H4 (cell line): ENCODE results near the gene SLC8B1. TPM values are rescaled to one million over a fixed set of nuclear protein-coding genes. Genes with fewer than 3 reads are reported as not detected.

Experiments
- DNase-seq: peaks from one replicate; pipeline ENCODE4 v3.0.0-alpha.2; 2015; ENCODE audit warnings: low spot score
- total RNA-seq: library from RNA; depleted of rRNA; stranded (reverse); fragments of >200 nt; shearing (Covaris generic); gene quantifications from 2 replicates; pipeline ENCODE4 v1.2.3, GENCODE V29; 2014; rRNA removed

Gene SLC8B1
- total RNA-seq, result 7.0 and 14.2 TPM in 2 replicates

- no peak for DNase-seq
These were observed at the start of gene SLC8B1 for GRCh38 chr12:113334786-113335539. SLC8B1 (minus strand) TSS chr12:113335109; CDS start chr12:113332878, 2,231 bp downstream.

DNA sequence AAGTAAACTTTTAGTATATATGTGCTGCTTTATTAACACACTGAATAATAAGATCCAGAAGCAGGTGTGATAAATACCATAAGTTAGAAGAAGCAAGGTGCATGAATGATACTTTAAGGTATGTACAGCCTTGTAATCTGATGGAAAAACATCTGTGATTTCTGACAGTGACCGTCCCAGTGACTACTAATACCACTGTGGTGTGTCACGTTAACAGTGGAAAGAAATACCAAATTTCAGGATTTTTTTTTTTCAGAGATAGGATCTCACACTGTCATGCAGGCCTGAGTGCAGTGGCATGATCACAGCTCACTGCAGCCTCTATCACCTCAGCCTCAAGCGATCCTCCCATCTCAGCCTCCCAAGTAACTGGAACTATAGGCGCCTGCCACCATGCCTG is 47.3 kb upstream of the SLC8B1 start:
- no peak for DNase-seq

DNA sequence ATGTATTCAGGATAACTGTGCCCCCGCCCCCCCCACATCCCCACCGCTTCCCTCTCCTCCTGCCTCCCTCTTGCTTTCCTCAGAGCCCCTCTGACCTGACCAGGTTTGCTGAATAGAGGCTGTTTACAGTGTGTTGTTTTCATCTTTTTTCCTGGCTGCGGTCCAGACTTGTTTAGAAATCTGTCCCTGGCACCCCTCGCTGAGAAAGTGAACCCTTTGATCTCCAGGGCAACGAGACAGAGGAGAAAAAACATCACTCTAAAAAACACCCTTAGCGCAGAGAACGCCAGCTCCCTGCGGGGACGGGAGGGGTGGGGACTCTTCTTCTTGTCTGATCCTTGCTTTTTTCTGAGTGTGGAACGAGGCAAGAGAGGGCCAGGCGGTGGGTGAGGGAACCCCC is 46.3 kb upstream of the SLC8B1 start:
- DNase-seq, result no peak

DNA sequence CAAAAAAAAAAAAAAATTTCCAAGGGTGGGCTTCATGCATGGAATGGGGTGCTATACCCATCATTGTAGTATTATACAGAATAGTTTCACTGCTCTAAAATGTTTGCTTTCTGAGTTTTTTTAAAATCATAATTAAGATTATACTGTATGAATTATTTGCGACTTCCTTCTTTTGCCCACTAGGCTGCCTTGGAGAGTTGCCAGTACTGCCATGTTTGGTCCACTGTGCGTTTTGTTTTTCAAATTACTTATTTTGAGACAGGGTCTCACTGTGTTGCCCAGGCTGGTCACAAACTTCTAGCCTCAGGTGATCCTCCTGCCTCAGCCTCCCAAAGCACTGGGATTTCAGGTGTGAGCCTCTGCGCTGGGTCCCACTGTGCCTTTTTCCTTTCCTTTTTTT is 43.4 kb upstream of the SLC8B1 start:
- no peak for DNase-seq

DNA sequence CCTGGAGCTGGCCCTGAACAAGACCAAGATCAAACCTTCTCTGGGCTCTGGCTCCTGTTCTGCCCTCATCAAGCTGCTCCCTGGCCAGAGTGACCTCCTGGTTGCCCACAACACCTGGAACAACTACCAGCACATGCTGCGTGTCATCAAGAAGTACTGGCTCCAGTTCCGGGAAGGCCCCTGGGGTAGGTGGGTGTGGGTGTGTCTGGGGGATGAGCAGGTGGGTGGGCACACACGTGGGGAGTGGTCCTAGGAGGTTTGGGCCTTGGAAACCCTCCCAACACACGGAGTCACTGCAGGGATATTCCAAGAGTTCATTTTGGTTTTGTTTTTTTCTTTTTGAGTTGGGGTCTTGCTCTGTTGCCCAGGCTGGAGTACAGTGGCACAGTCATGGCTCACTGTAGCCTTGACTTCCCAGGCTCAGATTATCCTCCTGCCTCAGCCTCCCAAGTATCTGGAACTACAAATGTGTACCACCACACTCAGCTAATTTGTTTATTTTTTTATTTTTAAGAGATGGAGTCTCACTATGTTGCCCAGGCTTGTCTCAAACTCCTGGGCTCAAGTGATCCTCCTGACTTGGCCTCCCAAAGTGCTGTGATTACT is 40.0 kb upstream of the SLC8B1 start:
- no peak for DNase-seq

DNA sequence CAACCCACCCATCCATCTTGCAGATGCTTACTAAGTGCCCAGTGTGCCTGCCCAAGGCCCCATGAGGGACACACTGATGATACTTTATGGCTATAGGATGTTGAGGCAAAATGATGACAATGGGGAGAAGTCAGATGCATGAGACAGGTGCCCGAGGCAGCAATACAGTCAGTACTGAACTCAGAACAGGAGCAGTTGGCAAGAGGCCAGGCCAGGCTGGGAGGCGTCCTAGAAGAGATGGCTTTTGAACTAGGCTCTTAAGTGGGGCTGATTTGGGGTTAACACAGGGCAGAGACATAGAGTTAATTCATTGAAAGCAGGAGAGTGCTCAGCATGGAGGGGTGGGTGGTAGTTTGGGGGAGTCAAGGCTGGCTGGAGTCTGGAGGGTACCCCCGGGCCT is 39.1 kb upstream of the SLC8B1 start:
- DNase-seq, result no peak

GRCh38 chr12:113373440-113373839 is 38.5 kb upstream of the SLC8B1 start:
- DNase-seq, result no peak

GRCh38 chr12:113372371-113372770 is 37.5 kb upstream of the SLC8B1 start:
- DNase-seq, result no peak

DNA sequence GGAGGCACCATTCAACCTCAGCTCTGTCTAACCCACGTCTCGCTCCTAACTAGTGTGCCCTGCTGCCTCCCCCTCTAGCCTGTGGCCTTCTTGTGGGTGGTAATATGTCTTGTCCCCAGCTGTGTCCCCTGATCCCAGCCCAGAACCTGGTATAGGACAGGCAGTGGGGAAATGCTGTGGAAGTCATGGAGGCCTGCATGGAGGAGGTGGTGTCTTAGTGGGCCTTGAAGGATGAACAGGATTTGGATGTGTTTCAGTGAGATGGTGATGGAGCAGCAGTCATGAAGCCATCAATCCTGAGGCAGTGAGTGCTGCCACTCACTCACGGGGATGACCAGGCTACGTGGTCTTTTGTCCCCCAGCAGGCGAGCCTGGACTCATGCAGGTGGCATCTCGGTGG is 36.9 kb upstream of the SLC8B1 start:
- no peak for DNase-seq

DNA sequence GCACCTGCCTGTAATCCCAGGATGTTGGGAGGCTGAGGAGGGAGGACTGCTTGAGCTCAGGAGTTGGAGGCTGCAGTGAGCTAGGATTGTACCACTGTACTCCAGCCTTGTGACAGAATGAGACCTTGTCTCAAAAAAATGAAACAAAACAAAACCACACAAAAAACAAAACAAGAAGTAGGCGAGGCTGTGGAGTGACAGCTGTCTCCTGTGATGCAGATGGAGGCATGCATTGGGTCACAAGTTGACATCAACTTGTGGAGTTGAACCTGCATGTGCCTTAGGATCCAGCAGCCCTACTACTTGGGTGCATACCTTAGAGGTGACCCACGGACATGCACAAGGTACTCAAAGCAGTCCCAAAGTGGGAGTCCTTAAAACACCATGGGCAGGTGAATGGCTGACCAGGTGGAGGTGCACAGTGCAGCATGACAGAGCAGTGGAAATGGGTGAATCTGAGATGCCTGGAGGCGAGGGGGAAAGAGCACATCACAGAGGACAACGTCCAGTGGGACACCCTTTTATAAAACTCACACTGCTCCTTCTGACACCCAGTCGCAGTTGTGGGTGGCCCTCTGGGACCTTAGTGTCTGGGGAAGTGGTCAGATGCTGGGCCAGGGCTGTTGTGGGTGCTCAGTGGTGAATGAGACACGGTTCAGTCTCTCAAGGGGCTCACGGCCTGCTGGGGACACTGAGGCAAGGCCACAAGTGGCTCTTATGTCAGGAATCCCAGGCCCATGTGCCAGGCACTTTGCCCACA is 36.2 kb upstream of the SLC8B1 start:
- no peak for DNase-seq

DNA sequence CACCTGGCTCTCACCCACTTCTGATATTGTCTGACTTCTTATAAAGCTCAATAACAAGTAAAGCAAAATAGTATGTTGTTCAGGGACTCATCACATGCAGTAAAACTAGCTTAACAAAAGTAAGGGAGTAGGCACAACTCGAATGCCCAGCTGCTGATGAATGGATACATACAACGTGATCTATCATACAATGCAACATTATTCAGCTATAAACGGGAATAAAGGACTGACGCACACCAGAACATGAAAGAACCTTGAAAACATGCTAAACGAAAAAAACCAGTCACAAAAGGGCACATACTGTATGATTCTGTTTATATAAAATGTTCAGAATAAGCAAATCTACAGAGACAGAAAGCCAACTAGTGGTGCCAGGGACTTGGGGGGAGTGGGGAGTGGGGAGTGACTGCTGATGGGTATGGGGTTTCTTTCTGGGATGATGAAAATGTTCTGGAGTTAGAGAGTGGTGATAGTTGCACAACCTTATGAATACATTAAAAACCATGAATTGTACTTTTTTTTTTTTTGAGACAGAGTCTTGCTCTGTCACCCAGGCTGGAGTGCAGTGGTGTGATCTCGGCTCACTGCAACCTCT is 34.6 kb upstream of the SLC8B1 start:
- no peak for DNase-seq

GRCh38 chr12:113368331-113368730 is 33.4 kb upstream of the SLC8B1 start:
- DNase-seq, result no peak

GRCh38 chr12:113366827-113367226 is 31.9 kb upstream of the SLC8B1 start:
- DNase-seq, result no peak

DNA sequence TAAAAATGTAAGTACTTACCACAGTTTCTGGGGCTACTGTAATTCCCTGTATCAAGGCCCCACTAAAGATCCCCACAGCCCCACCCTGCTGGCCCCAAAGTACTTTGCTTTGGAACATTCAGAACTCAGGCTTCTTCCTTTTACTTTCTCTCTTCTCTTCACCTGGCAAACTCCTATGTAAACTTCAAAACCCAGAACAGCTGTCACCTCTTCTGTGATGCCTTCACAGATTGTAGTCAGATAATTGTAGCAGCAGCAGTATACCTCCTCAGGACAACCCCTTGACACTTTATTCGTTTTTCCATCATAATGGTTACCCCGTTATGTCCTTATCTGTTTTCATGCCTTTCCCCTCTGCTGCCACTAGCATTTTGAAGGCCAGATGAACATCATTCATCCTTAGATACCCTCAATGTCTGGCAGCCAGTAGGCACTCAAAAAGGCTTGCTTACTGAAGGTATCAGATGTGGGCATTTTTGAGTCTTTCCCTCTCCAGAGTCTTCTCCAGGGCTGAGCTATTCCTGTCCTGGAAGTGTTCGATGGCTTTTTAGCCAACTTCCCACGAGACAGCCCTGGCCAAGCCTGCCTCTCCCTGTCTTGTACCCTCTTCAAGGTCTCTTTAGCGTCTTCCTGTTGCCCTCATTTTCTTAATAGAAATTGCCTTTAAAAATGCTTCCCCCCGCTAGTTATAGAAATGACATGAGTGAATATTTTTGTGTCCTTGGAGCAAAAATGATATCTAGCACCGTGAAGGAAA is 30.9 kb upstream of the SLC8B1 start:
- no peak for DNase-seq

GRCh38 chr12:113364698-113365097 is 29.8 kb upstream of the SLC8B1 start:
- DNase-seq, result no peak

DNA sequence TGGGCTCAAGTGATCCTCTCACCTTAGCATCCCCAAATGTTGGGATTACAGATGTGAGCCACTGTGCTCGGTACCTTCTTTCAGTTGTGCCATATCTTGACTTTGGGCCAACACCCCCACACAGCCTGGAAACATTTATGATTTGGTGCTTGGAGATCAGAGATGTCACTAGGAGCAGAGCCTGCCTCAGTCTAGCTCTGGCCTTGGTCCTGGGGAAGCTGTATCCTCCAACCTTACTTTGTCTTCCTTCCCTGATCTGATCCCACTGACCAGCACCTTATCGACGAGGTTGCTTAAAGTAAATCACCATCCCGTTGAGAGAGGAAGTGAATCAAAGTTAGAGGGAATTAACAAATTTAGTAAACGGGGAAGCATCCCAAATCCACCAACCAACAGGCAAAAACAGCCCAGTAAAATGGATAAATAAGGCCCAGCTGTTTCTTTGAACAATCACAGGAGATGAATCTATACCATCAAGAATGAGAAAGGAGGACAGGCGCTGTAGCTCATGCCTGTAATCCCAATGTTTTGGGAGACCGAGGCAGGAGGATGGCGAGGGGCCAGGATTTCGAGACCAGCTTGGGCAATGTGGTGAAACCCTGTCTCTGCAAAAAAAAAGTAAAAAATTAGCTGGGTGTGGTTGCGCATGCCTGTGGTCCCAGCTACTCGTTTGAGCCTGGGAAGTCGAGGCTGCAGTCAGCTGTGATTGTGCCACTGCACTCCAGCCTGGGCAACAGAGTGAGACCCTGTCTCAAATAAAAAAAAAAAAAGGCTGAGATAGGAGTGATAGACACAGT is 26.9 kb upstream of the SLC8B1 start:
- DNase-seq, result no peak

GRCh38 chr12:113359939-113360748 is 25.2 kb upstream of the SLC8B1 start:
- peak; percentile 21 for DNase-seq

- no peak for DNase-seq
These were observed 24.4 kb upstream of the SLC8B1 start for GRCh38 chr12:113359133-113359938.
